Bronchial epithelial cell (primary cell): Measurements from ENCODE around the gene ATAD2B. TPM values are rescaled to one million over a fixed set of nuclear protein-coding genes. Genes with fewer than 3 reads are reported as not detected.

Source experiments
- DNase-seq: peaks from one replicate; pipeline ENCODE4 v3.0.0-alpha.2; 2010; ENCODE audit warnings: low read depth
- FAIRE-seq: peaks from 2 replicates; lab custom pipeline; 2011; peaks lifted over from hg19 to GRCh38; lab: Jason Lieb, UNC
- H3K27me3 ChIP-seq: 2 replicates; pipeline ENCODE4 v1.5.1; 2011; ENCODE audit warnings: low read length; ENCODE audit not compliant: control insufficient read depth, insufficient read depth
- H3K36me3 ChIP-seq: 2 replicates; pipeline ENCODE4 v1.5.1; 2011; ENCODE audit warnings: low read length; ENCODE audit not compliant: control insufficient read depth, insufficient read depth
- H3K4me3 ChIP-seq: 2 replicates; pipeline ENCODE4 v1.5.1; 2011; ENCODE audit warnings: mild to moderate bottlenecking, low read depth, low read length, control low read depth
- CTCF ChIP-seq: IDR thresholded peaks from 2 replicates; pipeline ENCODE4 v1.5.1; 2011; ENCODE audit warnings: mild to moderate bottlenecking, moderate library complexity, low read length, control low read depth, inconsistent platforms; ENCODE audit not compliant: insufficient read depth, severe bottlenecking
- total RNA-seq: library from RNA; depleted of rRNA; stranded (reverse); fragments of >200 nt; gene quantifications from 2 replicates; pipeline ENCODE4 v1.2.1, GENCODE V29; 2014

Gene ATAD2B
- total RNA-seq, 1 donor from 2014 or later: 8.7 TPM

GRCh38 chr2:23824777-23825212 is 102.1 kb downstream of the ATAD2B start:
- Histone ChIP-seq H3K4me3 (no peak overlapping the region), H3K27me3 (no peaks in the 10 kb centered on the region), H3K36me3 (no peaks in the 10 kb centered on the region)
- peak; percentile 54 for TF ChIP-seq CTCF
- no peak for FAIRE-seq
- peak; percentile 46 for DNase-seq

GRCh38 chr2:23823863-23824262 is 103.1 kb downstream of the ATAD2B start:
- DNase-seq (no peak), FAIRE-seq (no peak)
- Histone ChIP-seq H3K36me3 (no peaks in the 10 kb centered on the region), H3K4me3 (no peak overlapping the region), H3K27me3 (no peaks in the 10 kb centered on the region)
- no peak for TF ChIP-seq CTCF

GRCh38 chr2:23814963-23815362 is 112.0 kb downstream of the ATAD2B start:
- peaks cover 2% of the 10 kb centered on the region for H3K36me3 ChIP-seq
- H3K27me3 ChIP-seq: no peaks in the 10 kb centered on the region
- TF ChIP-seq CTCF: no peak
- no peak overlapping the region for H3K4me3 ChIP-seq
- no peak for DNase-seq
- FAIRE-seq: no peak

- TF ChIP-seq CTCF: no peak
- DNase-seq (no peak), FAIRE-seq (no peak)
- peaks cover 2% of the 10 kb centered on the region for H3K36me3 ChIP-seq
- no peak overlapping the region for H3K4me3 ChIP-seq
- H3K27me3 ChIP-seq: no peaks in the 10 kb centered on the region
These were observed 113.5 kb downstream of the ATAD2B start for GRCh38 chr2:23813438-23813837.

- TF ChIP-seq CTCF: no peak
- H3K4me3 ChIP-seq: no peak overlapping the region
- no peak for FAIRE-seq
- H3K27me3 ChIP-seq: no peaks in the 10 kb centered on the region
- no peak for DNase-seq
- H3K36me3 ChIP-seq: peaks cover 2% of the 10 kb centered on the region
These were observed 117.8 kb downstream of the ATAD2B start for GRCh38 chr2:23809150-23809549.

- H3K36me3 ChIP-seq: peaks cover 2% of the 10 kb centered on the region
- DNase-seq (no peak), FAIRE-seq (peak; percentile 40)
- no peak overlapping the region for H3K4me3 ChIP-seq
- H3K27me3 ChIP-seq: no peaks in the 10 kb centered on the region
- TF ChIP-seq CTCF: no peak
These were observed 120.2 kb downstream of the ATAD2B start for GRCh38 chr2:23806665-23807249.
